AG08395 (cell line): ENCODE measurements around the gene RAB9A.
"Not testable (repeated sequence)": the region's sequence is repeated elsewhere in the genome, so short reads cannot be mapped to it uniquely, and the experiment has no call there.

ENCODE experiments used
- DNase-seq: peaks from one replicate; pipeline ENCODE4 v3.0.0; 2012; ENCODE audit warnings: mixed read lengths, low spot score

RAB9A gene

GRCh38 chrX:13688958-13689740 is at the start of gene RAB9A:
TSS of gene RAB9A (plus strand) at chrX:13689128. CDS start at chrX:13708747, 19,619 bp downstream.
- peak; percentile 94 for DNase-seq

- not testable (repeated sequence) for DNase-seq
Observed at GRCh38 chrX:13641684-13642083, 47.2 kb upstream of the RAB9A start.

GRCh38 chrX:13645464-13646153 is 43.3 kb upstream of the RAB9A start:
- no peak for DNase-seq

- DNase-seq: peak; percentile 60
Observed at GRCh38 chrX:13646154-13646549, 42.8 kb upstream of the RAB9A start.

GRCh38 chrX:13647709-13648212 is 41.2 kb upstream of the RAB9A start:
- no peak for DNase-seq

- not testable (repeated sequence) for DNase-seq
Observed at GRCh38 chrX:13648336-13648735, 40.6 kb upstream of the RAB9A start.

GRCh38 chrX:13649838-13650237 is 39.1 kb upstream of the RAB9A start:
- DNase-seq: no peak

GRCh38 chrX:13650318-13650717 is 38.6 kb upstream of the RAB9A start:
- DNase-seq: no peak

- no peak for DNase-seq
Observed at GRCh38 chrX:13651150-13651549, 37.8 kb upstream of the RAB9A start.

- peak; percentile 70 for DNase-seq
Observed at GRCh38 chrX:13652287-13652793, 36.6 kb upstream of the RAB9A start.

- peak; percentile 99 for DNase-seq
Observed at GRCh38 chrX:13652850-13653693, 35.9 kb upstream of the RAB9A start, which contains the start of gene TCEANC. TSS of gene TCEANC (plus strand) at chrX:13653141. CDS start at chrX:13662509, 9,368 bp downstream.

GRCh38 chrX:13654116-13654515 is 34.8 kb upstream of the RAB9A start:
- DNase-seq: no peak

GRCh38 chrX:13655674-13656073 is 33.3 kb upstream of the RAB9A start:
- no peak for DNase-seq

GRCh38 chrX:13658602-13659001 is 30.3 kb upstream of the RAB9A start:
- DNase-seq: peak; percentile 51

- peak; percentile 9 for DNase-seq
Observed at GRCh38 chrX:13659063-13659462, 29.9 kb upstream of the RAB9A start.

GRCh38 chrX:13661735-13662288 is 27.1 kb upstream of the RAB9A start:
- DNase-seq: no peak

- peak; percentile 66 for DNase-seq
Observed at GRCh38 chrX:13662355-13662791, 26.6 kb upstream of the RAB9A start.

- no peak for DNase-seq
Observed at GRCh38 chrX:13664020-13664419, 24.9 kb upstream of the RAB9A start.

- DNase-seq: no peak
Observed at GRCh38 chrX:13666836-13667235, 22.1 kb upstream of the RAB9A start.

- no peak for DNase-seq
Observed at GRCh38 chrX:13667919-13668318, 21.0 kb upstream of the RAB9A start.

- DNase-seq: peak; percentile 78
Observed at GRCh38 chrX:13669246-13669737, 19.6 kb upstream of the RAB9A start.
